CD4-positive, alpha-beta T cell (primary cell): ENCODE measurements around the gene ARID1A. TPM values are rescaled to one million over a fixed set of nuclear protein-coding genes. Genes with fewer than 3 reads are reported as not detected.

Experiments
- ATAC-seq: fragments of 200-7000 bp; cut with Tn5 transposase; one replicate; pipeline ENCODE4 v1.10.0; 2022; ENCODE audit warnings: mild to moderate bottlenecking; ENCODE audit not compliant: poor library complexity
- CTCF ChIA-PET: fragments of 350-600 bp; sonication (Branson Sonifier 250); formaldehyde crosslinking; loops from one replicate; lab custom pipeline; 2021; ENCODE audit warnings: antibody characterized with exemption, inconsistent platforms; lab: Charles Lee
- POLR2A ChIA-PET: fragments of 350-600 bp; sonication (Branson Sonifier 250); formaldehyde crosslinking; loops from one replicate; lab custom pipeline; 2021; ENCODE audit warnings: antibody characterized with exemption, inconsistent platforms; lab: Charles Lee
- DNase-seq, 14 experiments: peaks; one replicate each; pipeline ENCODE4 v3.0.0-alpha.2; 2013 to 2020; ENCODE audit warnings: mixed read lengths in 2 of 14
- H3K27ac ChIP-seq, 2 donors: one replicate each; pipeline versions ENCODE4 v1.5.1 to v1.7.0; 2013; ENCODE audit warnings: low read length in 2 of 2, low read depth in 1 of 2, mild to moderate bottlenecking in 1 of 2
- H3K27me3 ChIP-seq, 2 experiments: 1 replicate in 1 of 2; 2 replicates in 1 of 2; pipeline versions ENCODE4 v1.6.1 to v1.7.0; 2013; ENCODE audit warnings: low read length in 2 of 2, control low read depth in 1 of 2, mild to moderate bottlenecking in 1 of 2, moderate library complexity in 1 of 2; ENCODE audit not compliant: insufficient read depth in 2 of 2, control insufficient read depth in 1 of 2
- H3K36me3 ChIP-seq: one replicate; pipeline ENCODE4 v1.6.1; 2013; ENCODE audit warnings: low read length, control low read depth; ENCODE audit not compliant: insufficient read depth
- H3K4me1 ChIP-seq: one replicate; pipeline ENCODE4 v1.6.1; 2013; ENCODE audit warnings: low read length, control low read depth; ENCODE audit not compliant: insufficient read depth
- H3K4me3 ChIP-seq: one replicate; pipeline ENCODE4 v1.5.1; 2013; ENCODE audit warnings: mild to moderate bottlenecking, low read length, moderate library complexity
- H3K9me3 ChIP-seq, 2 experiments: 1 replicate in 1 of 2; 2 replicates in 1 of 2; pipeline versions ENCODE4 v1.6.1 to v1.7.0; 2013; ENCODE audit warnings: low read length in 2 of 2, mild to moderate bottlenecking in 2 of 2, control low read depth in 1 of 2, moderate library complexity in 1 of 2; ENCODE audit not compliant: control insufficient read depth in 1 of 2, insufficient read depth in 1 of 2
- H3K27ac Mint-ChIP-seq: one replicate; pipeline ENCODE4 v1.8.0; 2020; ENCODE audit warnings: mixed read lengths
- H3K27me3 Mint-ChIP-seq: one replicate; pipeline ENCODE4 v1.8.0; 2021; ENCODE audit warnings: mixed read lengths
- H3K36me3 Mint-ChIP-seq: one replicate; pipeline ENCODE4 v1.8.0; 2021; ENCODE audit warnings: low read depth, mixed read lengths
- H3K4me1 Mint-ChIP-seq: one replicate; pipeline ENCODE4 v1.8.0; 2021; ENCODE audit warnings: low read depth, mixed read lengths
- H3K4me3 Mint-ChIP-seq: one replicate; pipeline ENCODE4 v1.8.0; 2020; ENCODE audit warnings: mild to moderate bottlenecking, mixed read lengths
- H3K9me3 Mint-ChIP-seq: one replicate; pipeline ENCODE4 v1.8.0; 2020; ENCODE audit warnings: mixed read lengths
- CTCF ChIP-seq: fragments of 200-600 bp; IDR thresholded peaks from one replicate; pipeline ENCODE4 v1.8.0; 2022; ENCODE audit warnings: antibody characterized with exemption, mild to moderate bottlenecking
- intact Hi-C, 2 experiments: fragments of 100-400 bp; cut with DNase I in 1 of 2; cut with micrococcal nuclease in 1 of 2; formaldehyde crosslinking; loops; one replicate each; pipeline versions ENCODE4 v1.15.1 to v1.9.0; 2023 to 2025; cut with DNase I, micrococcal nuclease
- total RNA-seq, 174 experiments: library from RNA in 2 of 174; stranded (reverse) in 2 of 174; gene quantifications; one replicate each; pipeline ENCODE4 v1.2.3 and lab custom pipeline; 2021 to 2026

The ARID1A gene
- total RNA-seq, 2 experiments from 2014 or later: 102 to 103 TPM

DNA sequence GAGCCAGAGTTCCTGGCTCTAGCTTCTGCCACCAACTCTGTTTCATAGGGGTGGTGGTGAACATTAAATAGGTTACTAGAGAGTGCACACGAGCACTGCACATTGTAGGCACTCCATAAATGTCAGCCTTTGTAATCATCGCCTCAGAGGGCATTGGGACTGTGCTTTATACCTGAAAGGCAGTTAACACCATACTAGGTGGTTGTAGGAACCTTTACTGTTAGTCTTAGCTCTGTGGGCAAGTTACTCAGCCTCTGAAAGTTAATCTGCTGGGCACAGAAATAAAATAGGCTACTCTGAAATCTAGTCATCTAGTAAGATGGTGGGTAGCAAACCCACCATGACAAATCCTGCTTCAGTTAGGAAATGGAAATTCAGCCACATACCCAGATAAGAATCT, 37.6 kb downstream of the ARID1A start:
- H3K27me3 Mint-ChIP-seq: no peaks in the 10 kb centered on the region
- POLR2A ChIA-PET: interaction anchor here (0.6 to 2.0 kb wide), 3 partner anchors 36 to 100 kb away, joined by 3 to 10 read pairs (median 3); no protein-coding TSS in a partner anchor
- TF ChIP-seq CTCF: no peak
- H3K9me3 Mint-ChIP-seq: no peaks in the 10 kb centered on the region
- ATAC-seq (no peak), DNase-seq (no peak)
- Histone ChIP-seq H3K27me3 (no peaks in the 10 kb centered on the region), H3K9me3 (no peaks in the 10 kb centered on the region), H3K4me1 (peaks cover 48% of the 10 kb centered on the region), H3K4me3 (no peak overlapping the region), H3K27ac (no peak overlapping the region), H3K36me3 (peaks cover 81% of the 10 kb centered on the region)
- H3K27ac Mint-ChIP-seq: peak overlapping the region; percentile 84
- peaks cover 73% of the 10 kb centered on the region for H3K4me1 Mint-ChIP-seq
- intact Hi-C loops: loop anchor here in 1 of 2 experiments (1.0 kb wide), 1 partner anchor 21 kb away; no protein-coding TSS in a partner anchor
- CTCF ChIA-PET: interaction anchor here (0.8 to 1.3 kb wide), 4 partner anchors 9 to 55 kb away, joined by 3 to 4 read pairs (median 3); no protein-coding TSS in a partner anchor
- peak overlapping the region; percentile 11 for H3K4me3 Mint-ChIP-seq
- peaks cover 79% of the 10 kb centered on the region for H3K36me3 Mint-ChIP-seq

DNA sequence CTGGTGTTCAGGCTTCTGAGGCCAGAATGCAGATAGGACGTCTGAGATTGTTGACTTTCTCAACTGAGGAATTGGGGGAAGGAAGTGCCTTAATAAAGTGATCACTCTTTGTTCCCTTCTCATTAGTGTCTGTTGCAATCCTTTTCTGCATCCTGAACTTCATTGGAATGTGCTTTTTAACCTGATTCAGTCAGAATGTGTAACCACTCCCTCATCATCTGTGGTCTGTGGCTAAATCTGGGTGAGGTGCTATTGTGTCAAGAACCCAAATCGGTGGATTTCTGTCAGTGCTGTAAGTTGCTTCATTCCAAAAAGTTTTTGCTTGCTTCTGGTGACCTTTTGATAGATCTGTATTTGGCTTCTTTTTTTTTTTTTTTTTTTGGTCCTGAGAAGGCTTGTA, 38.2 kb downstream of the ARID1A start:
- Histone ChIP-seq H3K9me3 (no peaks in the 10 kb centered on the region), H3K4me3 (no peak overlapping the region), H3K36me3 (peaks cover 82% of the 10 kb centered on the region), H3K27me3 (no peaks in the 10 kb centered on the region), H3K4me1 (peaks cover 50% of the 10 kb centered on the region), H3K27ac (no peak overlapping the region)
- Mint-ChIP-seq H3K27me3 (no peaks in the 10 kb centered on the region), H3K36me3 (peaks cover 73% of the 10 kb centered on the region), H3K27ac (peak overlapping the region; percentile 84), H3K9me3 (no peaks in the 10 kb centered on the region), H3K4me3 (no peak overlapping the region), H3K4me1 (peaks cover 68% of the 10 kb centered on the region)
- no peak for TF ChIP-seq CTCF
- ChIA-PET POLR2A (interaction anchor here (2.0 kb wide), 1 partner anchor 37 kb away, joined by 10 read pairs; no protein-coding TSS in a partner anchor), CTCF (interaction anchor here (1.3 kb wide), 1 partner anchor 55 kb away, joined by 3 read pairs; no protein-coding TSS in a partner anchor)
- ATAC-seq: peak; percentile 52
- intact Hi-C loops: loop anchor here in 1 of 2 experiments (1.0 kb wide), 1 partner anchor 20 kb away; no protein-coding TSS in a partner anchor
- DNase-seq: peak in 4 of 14 experiments; percentile 25 to 59 (median 50)

- Histone ChIP-seq H3K9me3 (no peaks in the 10 kb centered on the region), H3K4me1 (peaks cover 54% of the 10 kb centered on the region), H3K27ac (peak overlapping the region in 1 of 2 donors; percentile 10), H3K36me3 (peaks cover 76% of the 10 kb centered on the region), H3K4me3 (no peak overlapping the region), H3K27me3 (no peaks in the 10 kb centered on the region)
- Mint-ChIP-seq H3K4me1 (peaks cover 68% of the 10 kb centered on the region), H3K27ac (peak overlapping the region; percentile 84), H3K36me3 (peaks cover 73% of the 10 kb centered on the region), H3K27me3 (no peaks in the 10 kb centered on the region), H3K4me3 (no peak overlapping the region), H3K9me3 (no peaks in the 10 kb centered on the region)
- CTCF ChIA-PET: no interaction called here
- no peak for TF ChIP-seq CTCF
- DNase-seq (no peak), ATAC-seq (no peak)
- intact Hi-C loops: no loop called here
- POLR2A ChIA-PET: no interaction called here
Measured at GRCh38 chr1:26734501-26735058, 38.8 kb downstream of the ARID1A start.
